Sigmoid colon (tissue), 7 donors: ENCODE measurements around the gene ASPM. TPM values are rescaled to one million over a fixed set of nuclear protein-coding genes. Genes with fewer than 3 reads are reported as not detected.

Experiments used
- DNase-seq: peaks from one replicate; pipeline ENCODE4 v3.0.0-alpha.2; 2019
- H3K27ac ChIP-seq, 4 donors: fragments of 200-600 bp; sonication (generic); one replicate each; pipeline ENCODE4 v1.5.1; 2016 to 2019; ENCODE audit warnings: mild to moderate bottlenecking in 1 of 4
- H3K27me3 ChIP-seq, 3 donors: fragments of 200-600 bp; sonication (generic); one replicate each; pipeline ENCODE4 v1.5.1; 2019; ENCODE audit warnings: mild to moderate bottlenecking in 1 of 3
- H3K36me3 ChIP-seq, 4 donors: fragments of 200-600 bp; sonication (generic); one replicate each; pipeline ENCODE4 v1.5.1; 2016 to 2019
- H3K4me1 ChIP-seq, 4 donors: fragments of 200-600 bp; sonication (generic); one replicate each; pipeline ENCODE4 v1.5.1; 2017 to 2019
- H3K4me3 ChIP-seq, 4 donors: fragments of 200-600 bp; sonication (generic); one replicate each; pipeline ENCODE4 v1.5.1; 2017 to 2019; ENCODE audit warnings: mild to moderate bottlenecking in 2 of 4, moderate library complexity in 1 of 4
- H3K9me3 ChIP-seq, 4 donors: fragments of 200-600 bp in 3 of 4; sonication (generic) in 3 of 4; one replicate each; pipeline versions ENCODE4 v1.5.1 to v1.6.1; 2013 to 2019
- CTCF ChIP-seq, 4 experiments: fragments of 450-650 bp in 3 of 4; fragments of 200-600 bp in 1 of 4; IDR thresholded peaks; one replicate each; pipeline ENCODE4 v1.5.1; 2016 to 2019; ENCODE audit warnings: antibody characterized with exemption in 4 of 4, mild to moderate bottlenecking in 3 of 4, moderate library complexity in 2 of 4
- EP300 ChIP-seq, 4 donors: sonication (generic); formaldehyde crosslinking; IDR thresholded peaks; one replicate each; pipeline ENCODE4 v1.6.1; 2017; ENCODE audit warnings: antibody characterized with exemption in 4 of 4
- POLR2A ChIP-seq, 2 donors: fragments of 450-650 bp; IDR thresholded peaks; one replicate each; pipeline ENCODE4 v1.6.1; 2016; ENCODE audit warnings: antibody characterized with exemption in 2 of 2, mild to moderate bottlenecking in 2 of 2, moderate library complexity in 2 of 2
- POLR2AphosphoS5 ChIP-seq, 4 donors: sonication (generic); formaldehyde crosslinking; IDR thresholded peaks; one replicate each; pipeline ENCODE4 v1.6.1; 2017; ENCODE audit warnings: antibody characterized with exemption in 4 of 4
- WGBS, 2 donors: extraction: QIAGEN DNeasy Blood & Tissue Kit; methylation state at CpG; one replicate each; pipeline ENCODE4 v1.1.7; 2013; 5-methylcytosine and 5-hydroxymethylcytosine counted together
- intact Hi-C: fragments of 100-400 bp; cut with DNase I; formaldehyde crosslinking; loops from one replicate; pipeline ENCODE4 v1.15.1; 2023
- polyA plus RNA-seq, 3 donors: library from polyadenylated mRNA; stranded (reverse); fragments of 200-250 nt; gene quantifications; one replicate each; pipeline ENCODE4 v1.2.3, GENCODE V29; 2013
- total RNA-seq, 4 donors: library from RNA; depleted of rRNA; stranded (reverse); fragments of >200 nt; gene quantifications; one replicate each; pipeline ENCODE4 v1.1.0, GENCODE V29; 2016
- donor health status: healthy with polysubstance abuse.
- donor health status: Bipolar disorder and iron deficiency.
- donor health status: healthy.

The ASPM gene
- total and polyA plus RNA-seq, 7 donors, result under 0.01 to 5.9 (median 0.69) TPM

- no peak overlapping the region for H3K4me3 ChIP-seq
- 98% methylated on average over 15 of the region's 15 CpGs for WGBS, 2 donors
- DNase-seq, result no peak
- H3K4me1 ChIP-seq, result no peaks in the 10 kb centered on the region
- H3K36me3 ChIP-seq, result no peaks in the 10 kb centered on the region
- peaks cover 0 to 16% (median under 1%) of the 10 kb centered on the region in 3 donors for H3K27me3 ChIP-seq
- intact Hi-C loops, result no loop called here
- H3K9me3 ChIP-seq, result no peaks in the 10 kb centered on the region
- TF ChIP-seq POLR2AphosphoS5 (IDR thresholded peaks at IDR 0.05) (no peak), CTCF (IDR thresholded peaks at IDR 0.05) (no peak), EP300 (IDR thresholded peaks at IDR 0.05) (no peak), POLR2A (IDR thresholded peaks at IDR 0.05) (no peak)
- H3K27ac ChIP-seq, result no peak overlapping the region
Measured at GRCh38 chr1:197139169-197139568, 7.3 kb downstream of the ASPM start.

GRCh38 chr1:197137322-197137721 lies 9.1 kb downstream of the ASPM start:
- no peak for DNase-seq
- H3K27me3 ChIP-seq, result no peaks in the 10 kb centered on the region
- WGBS, 2 donors, result 83 to 88% methylated on average over 7 of the region's 7 CpGs
- H3K4me1 ChIP-seq, result no peaks in the 10 kb centered on the region
- no peaks in the 10 kb centered on the region for H3K9me3 ChIP-seq
- H3K36me3 ChIP-seq, result no peaks in the 10 kb centered on the region
- H3K27ac ChIP-seq, result no peak overlapping the region
- H3K4me3 ChIP-seq, result no peak overlapping the region
- intact Hi-C loops, result no loop called here
- TF ChIP-seq POLR2AphosphoS5 (IDR thresholded peaks at IDR 0.05) (no peak), CTCF (IDR thresholded peaks at IDR 0.05) (no peak), EP300 (IDR thresholded peaks at IDR 0.05) (no peak), POLR2A (IDR thresholded peaks at IDR 0.05) (no peak)

DNA sequence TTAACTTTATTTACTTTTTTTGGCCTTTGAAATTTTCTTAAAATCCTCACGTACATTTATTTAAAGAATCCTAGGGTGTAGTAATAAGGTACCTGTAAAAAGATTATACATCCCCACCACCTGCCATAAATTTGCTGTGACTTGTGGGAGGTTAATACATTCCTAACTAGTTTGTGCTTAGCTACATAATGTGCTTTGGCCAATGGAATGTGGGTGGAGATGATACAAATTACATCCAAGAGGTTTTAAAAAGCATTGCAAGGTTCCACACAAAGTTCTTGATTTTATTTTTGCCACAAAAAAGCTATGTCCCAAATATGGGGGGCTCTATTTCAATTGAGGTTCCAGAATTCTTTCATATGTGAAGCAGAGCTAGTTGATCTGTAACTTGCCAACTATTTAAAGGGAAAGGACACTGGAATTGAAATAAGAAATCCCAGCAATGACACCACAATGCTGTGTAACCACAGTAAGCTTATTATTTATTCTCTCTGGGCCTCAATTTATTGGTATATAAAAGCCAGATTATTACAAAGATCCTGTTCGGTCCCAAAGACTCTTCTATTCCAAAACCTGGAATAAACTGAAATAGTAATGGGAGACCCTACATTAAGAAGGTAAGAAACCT lies 15.7 kb downstream of the ASPM start:
- intact Hi-C loops, result no loop called here
- no peaks in the 10 kb centered on the region for H3K27me3 ChIP-seq
- H3K4me3 ChIP-seq, result no peak overlapping the region

DNA sequence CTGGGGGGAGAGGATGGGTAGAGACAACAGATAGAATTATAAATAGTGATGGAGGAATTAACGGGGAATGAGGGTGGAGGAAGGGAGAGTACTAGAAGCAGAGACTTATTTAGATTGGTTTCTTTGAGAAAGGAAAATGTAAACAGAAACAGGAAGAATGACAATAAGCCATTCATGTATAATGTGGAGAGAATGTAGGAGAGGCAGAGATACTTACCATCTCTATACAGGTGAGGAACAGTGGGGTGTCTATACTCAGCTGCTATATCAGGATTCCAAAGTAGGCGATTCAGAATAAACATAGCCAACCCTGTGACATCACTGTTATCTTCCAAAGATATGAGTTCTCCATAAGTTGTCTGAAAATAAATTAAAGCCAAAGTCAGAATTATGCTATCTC lies 16.8 kb downstream of the ASPM start:
- H3K36me3 ChIP-seq, result no peaks in the 10 kb centered on the region
- no peak for TF ChIP-seq POLR2A (IDR thresholded peaks at IDR 0.05)
- no peak for TF ChIP-seq EP300 (IDR thresholded peaks at IDR 0.05)
- no peak for TF ChIP-seq CTCF (IDR thresholded peaks at IDR 0.05)
- no peak for TF ChIP-seq POLR2AphosphoS5 (IDR thresholded peaks at IDR 0.05)
- no peak overlapping the region for H3K4me3 ChIP-seq
- intact Hi-C loops, result no loop called here
- no peaks in the 10 kb centered on the region for H3K27me3 ChIP-seq
- H3K27ac ChIP-seq, result no peak overlapping the region
- peaks cover 0 to 12% (median 0%) of the 10 kb centered on the region in 4 donors for H3K4me1 ChIP-seq
- DNase-seq, result no peak
- H3K9me3 ChIP-seq, result no peaks in the 10 kb centered on the region
- 91 to 92% methylated on average over 2 of the region's 2 CpGs for WGBS, 2 donors

More for the DNA sequence above, 15.7 kb downstream of the ASPM start:
- H3K9me3 ChIP-seq, result no peaks in the 10 kb centered on the region
- TF ChIP-seq CTCF (IDR thresholded peaks at IDR 0.05), result no peak
- no peak for TF ChIP-seq EP300 (IDR thresholded peaks at IDR 0.05)
- no peak for TF ChIP-seq POLR2AphosphoS5 (IDR thresholded peaks at IDR 0.05)
- TF ChIP-seq POLR2A (IDR thresholded peaks at IDR 0.05), result no peak
- WGBS, 2 donors, result 91 to 94% methylated on average over 2 of the region's 2 CpGs
- H3K36me3 ChIP-seq, result no peaks in the 10 kb centered on the region
- H3K4me1 ChIP-seq, result peaks cover 0 to 12% (median 0%) of the 10 kb centered on the region in 4 donors
- DNase-seq, result no peak
- H3K27ac ChIP-seq, result no peak overlapping the region
